Stomach (tissue), 4 donors: ENCODE results near the gene IQCN.

Experiments used
- EP300 ChIP-seq: sonication (generic); formaldehyde crosslinking; IDR thresholded peaks from one replicate; pipeline ENCODE4 v1.6.1; 2017; ENCODE audit warnings: antibody characterized with exemption
- POLR2A ChIP-seq, 4 donors: fragments of 450-650 bp; IDR thresholded peaks; one replicate each; pipeline ENCODE4 v1.6.1; 2016; ENCODE audit warnings: antibody characterized with exemption in 4 of 4, control low read depth in 2 of 4, mild to moderate bottlenecking in 1 of 4, moderate library complexity in 1 of 4
- POLR2AphosphoS5 ChIP-seq, 3 donors: sonication (generic); formaldehyde crosslinking; IDR thresholded peaks; one replicate each; pipeline ENCODE4 v1.6.1; 2016; ENCODE audit warnings: antibody characterized with exemption in 3 of 3
- TF ChIP-seq, protein P1 (sequence below), 7 experiments: fragments of 450-650 bp in 4 of 7; fragments of 200-600 bp in 3 of 7; sonication (generic) in 3 of 7; IDR thresholded peaks; one replicate each; pipeline ENCODE4 v1.5.1; 2016 to 2019; ENCODE audit warnings: antibody characterized with exemption in 7 of 7, control low read depth in 2 of 7, mild to moderate bottlenecking in 1 of 7

DNA sequence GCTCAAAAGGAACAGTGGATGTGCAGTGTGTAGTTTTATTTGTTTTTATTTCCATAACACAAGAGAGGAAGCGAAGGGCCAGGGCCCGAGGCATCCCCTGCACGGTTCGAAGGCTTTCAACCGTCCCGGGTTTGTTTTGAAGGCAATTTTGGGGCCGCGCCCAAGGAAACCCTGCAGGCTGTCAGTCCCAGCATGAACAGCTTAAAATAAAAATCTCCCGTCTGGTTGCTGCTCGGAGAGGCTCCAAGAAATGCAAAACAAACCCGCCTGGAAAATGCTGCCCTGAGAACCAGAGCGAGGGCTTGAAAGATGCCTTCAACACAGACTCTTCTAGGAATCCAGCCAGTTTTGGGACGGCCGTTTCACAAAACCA lies 32.6 kb upstream of the IQCN start:
- TF ChIP-seq, protein P1, sequence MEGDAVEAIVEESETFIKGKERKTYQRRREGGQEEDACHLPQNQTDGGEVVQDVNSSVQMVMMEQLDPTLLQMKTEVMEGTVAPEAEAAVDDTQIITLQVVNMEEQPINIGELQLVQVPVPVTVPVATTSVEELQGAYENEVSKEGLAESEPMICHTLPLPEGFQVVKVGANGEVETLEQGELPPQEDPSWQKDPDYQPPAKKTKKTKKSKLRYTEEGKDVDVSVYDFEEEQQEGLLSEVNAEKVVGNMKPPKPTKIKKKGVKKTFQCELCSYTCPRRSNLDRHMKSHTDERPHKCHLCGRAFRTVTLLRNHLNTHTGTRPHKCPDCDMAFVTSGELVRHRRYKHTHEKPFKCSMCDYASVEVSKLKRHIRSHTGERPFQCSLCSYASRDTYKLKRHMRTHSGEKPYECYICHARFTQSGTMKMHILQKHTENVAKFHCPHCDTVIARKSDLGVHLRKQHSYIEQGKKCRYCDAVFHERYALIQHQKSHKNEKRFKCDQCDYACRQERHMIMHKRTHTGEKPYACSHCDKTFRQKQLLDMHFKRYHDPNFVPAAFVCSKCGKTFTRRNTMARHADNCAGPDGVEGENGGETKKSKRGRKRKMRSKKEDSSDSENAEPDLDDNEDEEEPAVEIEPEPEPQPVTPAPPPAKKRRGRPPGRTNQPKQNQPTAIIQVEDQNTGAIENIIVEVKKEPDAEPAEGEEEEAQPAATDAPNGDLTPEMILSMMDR (IDR thresholded peaks at IDR 0.05), result no peak
- TF ChIP-seq EP300 (no peak), POLR2A (IDR thresholded peaks at IDR 0.05) (no peak), POLR2AphosphoS5 (IDR thresholded peaks at IDR 0.05) (no peak)
